ENCODE results near the gene PSRC1.

Gene PSRC1

GRCh38 chr1:109272021-109272799 is 10.7 kb downstream of the PSRC1 start:
- no peak overlapping the region for H3K27ac ChIP-seq (ENCODE audit: insufficient read depth, low read depth, low read length, poor library complexity, severe bottlenecking)
- H3K4me3 ChIP-seq (ENCODE audit: insufficient read depth, low read depth, low read length): no peak overlapping the region
- peaks cover 34% of the 10 kb centered on the region for H3K36me3 ChIP-seq (ENCODE audit: control insufficient read depth, insufficient read depth, low read length)
- no peaks in the 10 kb centered on the region for H3K9me3 ChIP-seq (ENCODE audit: control insufficient read depth, low read length)
- 92 to 94% methylated on average over 13 of the region's 13 CpGs for WGBS, 2 experiments
- H3K4me1 ChIP-seq (ENCODE audit: control insufficient read depth, insufficient read depth, low read length): peaks cover 20% of the 10 kb centered on the region
- H3K27me3 ChIP-seq (ENCODE audit: control insufficient read depth, insufficient read depth, low read length, poor library complexity, severe bottlenecking): no peaks in the 10 kb centered on the region

GRCh38 chr1:109271458-109271857 is 11.5 kb downstream of the PSRC1 start:
- Histone ChIP-seq H3K4me3 (ENCODE audit: insufficient read depth, low read depth, low read length) (no peak overlapping the region), H3K36me3 (ENCODE audit: control insufficient read depth, insufficient read depth, low read length) (peaks cover 34% of the 10 kb centered on the region), H3K27me3 (ENCODE audit: control insufficient read depth, insufficient read depth, low read length, poor library complexity, severe bottlenecking) (no peaks in the 10 kb centered on the region), H3K27ac (ENCODE audit: insufficient read depth, low read depth, low read length, poor library complexity, severe bottlenecking) (no peak overlapping the region), H3K4me1 (ENCODE audit: control insufficient read depth, insufficient read depth, low read length) (peaks cover 18% of the 10 kb centered on the region), H3K9me3 (ENCODE audit: control insufficient read depth, low read length) (no peaks in the 10 kb centered on the region)
- WGBS, 2 experiments: 96 to 97% methylated on average over 6 of the region's 6 CpGs

GRCh38 chr1:109270623-109271317 is 12.2 kb downstream of the PSRC1 start:
- peaks cover 39% of the 10 kb centered on the region for H3K36me3 ChIP-seq (ENCODE audit: control insufficient read depth, insufficient read depth, low read length)

GRCh38 chr1:109269981-109270622 is 12.8 kb downstream of the PSRC1 start:
- Histone ChIP-seq H3K27me3 (ENCODE audit: control insufficient read depth, insufficient read depth, low read length, poor library complexity, severe bottlenecking) (no peaks in the 10 kb centered on the region), H3K27ac (ENCODE audit: insufficient read depth, low read depth, low read length, poor library complexity, severe bottlenecking) (no peak overlapping the region), H3K9me3 (ENCODE audit: control insufficient read depth, low read length) (no peaks in the 10 kb centered on the region), H3K36me3 (ENCODE audit: control insufficient read depth, insufficient read depth, low read length) (peaks cover 46% of the 10 kb centered on the region), H3K4me1 (ENCODE audit: control insufficient read depth, insufficient read depth, low read length) (peaks cover 16% of the 10 kb centered on the region), H3K4me3 (ENCODE audit: insufficient read depth, low read depth, low read length) (no peak overlapping the region)
- 92% methylated on average over 17 of the region's 17 CpGs for WGBS, 2 experiments

More at GRCh38 chr1:109270623-109271317, 12.2 kb downstream of the PSRC1 start:
- Histone ChIP-seq H3K4me1 (ENCODE audit: control insufficient read depth, insufficient read depth, low read length) (peaks cover 18% of the 10 kb centered on the region), H3K9me3 (ENCODE audit: control insufficient read depth, low read length) (no peaks in the 10 kb centered on the region), H3K27me3 (ENCODE audit: control insufficient read depth, insufficient read depth, low read length, poor library complexity, severe bottlenecking) (no peaks in the 10 kb centered on the region), H3K4me3 (ENCODE audit: insufficient read depth, low read depth, low read length) (no peak overlapping the region), H3K27ac (ENCODE audit: insufficient read depth, low read depth, low read length, poor library complexity, severe bottlenecking) (no peak overlapping the region)
- 93 to 97% methylated on average over 20 of the region's 20 CpGs for WGBS, 2 experiments

- H3K36me3 ChIP-seq (ENCODE audit: control insufficient read depth, insufficient read depth, low read length): peaks cover 46% of the 10 kb centered on the region
- no peak overlapping the region for H3K4me3 ChIP-seq (ENCODE audit: insufficient read depth, low read depth, low read length)
- peaks cover 9% of the 10 kb centered on the region for H3K4me1 ChIP-seq (ENCODE audit: control insufficient read depth, insufficient read depth, low read length)
- WGBS, 2 experiments: 96% methylated on average over 33 of the region's 33 CpGs
- no peaks in the 10 kb centered on the region for H3K9me3 ChIP-seq (ENCODE audit: control insufficient read depth, low read length)
- no peak overlapping the region for H3K27ac ChIP-seq (ENCODE audit: insufficient read depth, low read depth, low read length, poor library complexity, severe bottlenecking)
- no peaks in the 10 kb centered on the region for H3K27me3 ChIP-seq (ENCODE audit: control insufficient read depth, insufficient read depth, low read length, poor library complexity, severe bottlenecking)
These were observed 13.5 kb downstream of the PSRC1 start for GRCh38 chr1:109269212-109269980.

GRCh38 chr1:109268431-109269211 is 14.3 kb downstream of the PSRC1 start:
- peaks cover 46% of the 10 kb centered on the region for H3K36me3 ChIP-seq (ENCODE audit: control insufficient read depth, insufficient read depth, low read length)
- WGBS, 2 experiments: 96% methylated on average over 29 of the region's 29 CpGs
- H3K9me3 ChIP-seq (ENCODE audit: control insufficient read depth, low read length): no peaks in the 10 kb centered on the region
- no peaks in the 10 kb centered on the region for H3K27me3 ChIP-seq (ENCODE audit: control insufficient read depth, insufficient read depth, low read length, poor library complexity, severe bottlenecking)
- peaks cover 1% of the 10 kb centered on the region for H3K4me1 ChIP-seq (ENCODE audit: control insufficient read depth, insufficient read depth, low read length)
- no peak overlapping the region for H3K27ac ChIP-seq (ENCODE audit: insufficient read depth, low read depth, low read length, poor library complexity, severe bottlenecking)
- no peak overlapping the region for H3K4me3 ChIP-seq (ENCODE audit: insufficient read depth, low read depth, low read length)

- Histone ChIP-seq H3K36me3 (ENCODE audit: control insufficient read depth, insufficient read depth, low read length) (peaks cover 45% of the 10 kb centered on the region), H3K4me3 (ENCODE audit: insufficient read depth, low read depth, low read length) (no peak overlapping the region), H3K27me3 (ENCODE audit: control insufficient read depth, insufficient read depth, low read length, poor library complexity, severe bottlenecking) (no peaks in the 10 kb centered on the region), H3K4me1 (ENCODE audit: control insufficient read depth, insufficient read depth, low read length) (no peaks in the 10 kb centered on the region), H3K27ac (ENCODE audit: insufficient read depth, low read depth, low read length, poor library complexity, severe bottlenecking) (no peak overlapping the region), H3K9me3 (ENCODE audit: control insufficient read depth, low read length) (no peaks in the 10 kb centered on the region)
- WGBS, 2 experiments: 97 to 98% methylated on average over 17 of the region's 17 CpGs
These were observed 15.1 kb downstream of the PSRC1 start for GRCh38 chr1:109267743-109268300.

GRCh38 chr1:109266965-109267364 is 16.0 kb downstream of the PSRC1 start:
- H3K9me3 ChIP-seq (ENCODE audit: control insufficient read depth, low read length): no peaks in the 10 kb centered on the region
- no peak overlapping the region for H3K27ac ChIP-seq (ENCODE audit: insufficient read depth, low read depth, low read length, poor library complexity, severe bottlenecking)
- no peaks in the 10 kb centered on the region for H3K4me1 ChIP-seq (ENCODE audit: control insufficient read depth, insufficient read depth, low read length)
- no peaks in the 10 kb centered on the region for H3K27me3 ChIP-seq (ENCODE audit: control insufficient read depth, insufficient read depth, low read length, poor library complexity, severe bottlenecking)
- 93 to 97% methylated on average over 11 of the region's 11 CpGs for WGBS, 2 experiments
- peaks cover 43% of the 10 kb centered on the region for H3K36me3 ChIP-seq (ENCODE audit: control insufficient read depth, insufficient read depth, low read length)
- H3K4me3 ChIP-seq (ENCODE audit: insufficient read depth, low read depth, low read length): no peak overlapping the region

GRCh38 chr1:109265741-109266330 is 17.1 kb downstream of the PSRC1 start:
- no peak overlapping the region for H3K4me3 ChIP-seq (ENCODE audit: insufficient read depth, low read depth, low read length)
- H3K9me3 ChIP-seq (ENCODE audit: control insufficient read depth, low read length): no peaks in the 10 kb centered on the region
- WGBS, 2 experiments: 95 to 97% methylated on average over 13 of the region's 13 CpGs
- H3K27me3 ChIP-seq (ENCODE audit: control insufficient read depth, insufficient read depth, low read length, poor library complexity, severe bottlenecking): no peaks in the 10 kb centered on the region
- H3K36me3 ChIP-seq (ENCODE audit: control insufficient read depth, insufficient read depth, low read length): peaks cover 44% of the 10 kb centered on the region
- H3K4me1 ChIP-seq (ENCODE audit: control insufficient read depth, insufficient read depth, low read length): peaks cover 3% of the 10 kb centered on the region
- no peak overlapping the region for H3K27ac ChIP-seq (ENCODE audit: insufficient read depth, low read depth, low read length, poor library complexity, severe bottlenecking)
